HCT116 (cell line): Measurements from ENCODE around the gene FANK1. TPM values are rescaled to one million over a fixed set of nuclear protein-coding genes. Genes with fewer than 3 reads are reported as not detected.

ENCODE experiments used
- ATAC-seq: fragments of 200-7000 bp; cut with Tn5 transposase; 2 replicates; pipeline ENCODE4 v1.9.1; 2020; ENCODE audit warnings: mild to moderate bottlenecking, moderate library complexity
- BruUV-seq: library from RNA; stranded (reverse); fragments of 400-500 nt; replicated peaks from 2 replicates; lab custom pipeline; 2021; lab: Mats Ljungman, UMichigan
- CTCF ChIA-PET: fragments of 300-600 bp; sonication (Branson Sonifier 250); formaldehyde crosslinking; loops from one replicate; lab custom pipeline; 2021; ENCODE audit warnings: antibody characterized with exemption; lab: Charles Lee
- POLR2A ChIA-PET: fragments of 300-600, 350-600 bp; sonication (Branson Sonifier 250); formaldehyde crosslinking; loops from one replicate; lab custom pipeline; 2021; ENCODE audit warnings: antibody characterized with exemption; lab: Charles Lee
- RAD21 ChIA-PET, 2 experiments: fragments of 300-600 bp; sonication (Branson Sonifier 250); formaldehyde crosslinking; loops; one replicate each; lab custom pipeline; 2023; ENCODE audit warnings: low total read pairs in 2 of 2; ENCODE audit not compliant: uncharacterized antibody in 2 of 2, unreplicated experiment in 2 of 2, low non-redundant PET in 1 of 2; lab: Charles Lee
- DNase-seq: peaks from one replicate; pipeline ENCODE4 v3.0.0-alpha.2; 2010; ENCODE audit warnings: low read depth, low spot score
- H2AFZ ChIP-seq: fragments of 200-600 bp; shearing (Covaris generic), sonication (generic); 2 replicates; pipeline ENCODE4 v1.6.1; 2017; ENCODE audit warnings: low read depth, mixed run types, mixed read lengths, antibody characterized with exemption, low read length; ENCODE audit not compliant: poor library complexity, severe bottlenecking
- H3K27ac ChIP-seq: 2 replicates; pipeline ENCODE4 v1.5.1; 2012; ENCODE audit warnings: low read depth, low read length
- H3K27me3 ChIP-seq: fragments of 200-600 bp; sonication (generic); 2 replicates; pipeline ENCODE4 v1.6.1; 2016; ENCODE audit warnings: mixed run types, low read length, mixed read lengths; ENCODE audit not compliant: insufficient read depth
- H3K36me3 ChIP-seq, 2 experiments: fragments of 200-500 bp in 1 of 2; fragments of 200-600 bp in 1 of 2; sonication (Bioruptor generic) in 1 of 2; sonication (generic) in 1 of 2; 2 replicates each; pipeline versions ENCODE4 v1.5.1 to v1.6.1; 2014 to 2016; ENCODE audit warnings: low read length in 2 of 2, inconsistent platforms in 1 of 2, mixed read lengths in 1 of 2, mixed run types in 1 of 2; ENCODE audit not compliant: insufficient read depth in 2 of 2, control insufficient read depth in 1 of 2
- H3K4me1 ChIP-seq, 2 experiments: fragments of 200-600 bp in 1 of 2; sonication (generic) in 1 of 2; 2 replicates each; pipeline versions ENCODE4 v1.5.1 to v1.6.1; 2012 to 2017; ENCODE audit warnings: low read length in 2 of 2, inconsistent platforms in 1 of 2, mild to moderate bottlenecking in 1 of 2, mixed read lengths in 1 of 2, mixed run types in 1 of 2, moderate library complexity in 1 of 2; ENCODE audit not compliant: insufficient read depth in 2 of 2, control insufficient read depth in 1 of 2
- H3K4me2 ChIP-seq: fragments of 200-600 bp; sonication (generic); 2 replicates; pipeline ENCODE4 v1.6.1; 2017; ENCODE audit warnings: mixed run types, low read length, mixed read lengths
- H3K4me3 ChIP-seq, 2 experiments: fragments of 200-600 bp in 1 of 2; sonication (generic) in 1 of 2; replicated peaks in 1 of 2; 2 replicates each; pipeline ENCODE4 v1.5.1; 2011 to 2016; ENCODE audit warnings: low read length in 2 of 2, control low read depth in 1 of 2, low read depth in 1 of 2, mild to moderate bottlenecking in 1 of 2, mixed read lengths in 1 of 2, mixed run types in 1 of 2
- H3K79me2 ChIP-seq: fragments of 200-600 bp; sonication (generic); 2 replicates; pipeline ENCODE4 v1.6.1; 2017; ENCODE audit warnings: mild to moderate bottlenecking, mixed run types, low read length, moderate library complexity, mixed read lengths; ENCODE audit not compliant: insufficient read depth
- H3K9ac ChIP-seq: fragments of 200-600 bp; sonication (generic); 2 replicates; pipeline ENCODE4 v1.6.1; 2016; ENCODE audit warnings: low read length, mixed read lengths
- H3K9me2 ChIP-seq: fragments of 200-600 bp; sonication (generic), shearing (Covaris generic); 2 replicates; pipeline ENCODE4 v1.6.1; 2017; ENCODE audit warnings: mixed run types, mild to moderate bottlenecking, moderate library complexity; ENCODE audit not compliant: insufficient read depth
- H3K9me3 ChIP-seq, 2 experiments: fragments of 200-500 bp in 1 of 2; fragments of 200-600 bp in 1 of 2; sonication (Bioruptor generic) in 1 of 2; sonication (generic) in 1 of 2; 2 replicates each; pipeline ENCODE4 v1.6.1; 2014 to 2017; ENCODE audit warnings: low read length in 2 of 2, mixed read lengths in 2 of 2, inconsistent platforms in 1 of 2, low read depth in 1 of 2, mild to moderate bottlenecking in 1 of 2, mixed run types in 1 of 2, moderate library complexity in 1 of 2; ENCODE audit not compliant: control insufficient read depth in 1 of 2, insufficient read depth in 1 of 2
- H4K20me1 ChIP-seq: fragments of 200-600 bp; sonication (generic), shearing (Covaris generic); 2 replicates; pipeline ENCODE4 v1.6.1; 2017; ENCODE audit warnings: mixed run types, mild to moderate bottlenecking, moderate library complexity; ENCODE audit not compliant: insufficient read depth
- ATF3 ChIP-seq: IDR thresholded peaks from 2 replicates; pipeline ENCODE4 v1.6.1; 2012
- CBX3 ChIP-seq: IDR thresholded peaks from 2 replicates; pipeline ENCODE4 v1.6.1; 2012; ENCODE audit warnings: low read depth
- CTCF ChIP-seq, 3 experiments: fragments of 200-600 bp in 1 of 3; sonication (generic) in 1 of 3; IDR thresholded peaks in 2 of 3; conservative IDR thresholded peaks in 1 of 3; 2 replicates each; pipeline ENCODE4 v1.5.1; 2012 to 2017; ENCODE audit warnings: low read depth in 2 of 3, low read length in 2 of 3, antibody characterized with exemption in 1 of 3, borderline replicate concordance in 1 of 3, control low read depth in 1 of 3, mild to moderate bottlenecking in 1 of 3, mixed read lengths in 1 of 3, mixed run types in 1 of 3, moderate library complexity in 1 of 3; ENCODE audit not compliant: insufficient read depth in 1 of 3
- ELF1 ChIP-seq: IDR thresholded peaks from 2 replicates; pipeline ENCODE4 v1.6.1; 2012; ENCODE audit warnings: low read depth, borderline replicate concordance
- EZH2 ChIP-seq: fragments of 200-600 bp; sonication (generic); IDR thresholded peaks from 2 replicates; pipeline ENCODE4 v1.6.1; 2017; ENCODE audit warnings: antibody characterized with exemption, mixed run types
- EZH2phosphoT487 ChIP-seq: fragments of 200-600 bp; IDR thresholded peaks from 2 replicates; pipeline ENCODE4 v1.6.1; 2018; ENCODE audit warnings: antibody characterized with exemption, borderline replicate concordance
- FOSL1 ChIP-seq: IDR thresholded peaks from 2 replicates; pipeline ENCODE4 v1.6.1; 2012; ENCODE audit warnings: low read depth
- MAX ChIP-seq: IDR thresholded peaks from 2 replicates; pipeline ENCODE4 v1.6.1; 2012
- POLR2A ChIP-seq: IDR thresholded peaks from 2 replicates; pipeline ENCODE4 v1.7.0; 2011; ENCODE audit warnings: borderline replicate concordance; ENCODE audit not compliant: insufficient read depth, insufficient read length; ENCODE audit errors: extremely low read depth
- RAD21 ChIP-seq: IDR thresholded peaks from 2 replicates; pipeline ENCODE4 v1.6.1; 2012; ENCODE audit warnings: low read depth, mild to moderate bottlenecking
- SIN3A ChIP-seq: IDR thresholded peaks from 2 replicates; pipeline ENCODE4 v1.6.1; 2012; ENCODE audit warnings: low read depth
- SP1 ChIP-seq: IDR thresholded peaks from 2 replicates; pipeline ENCODE4 v1.6.1; 2012; ENCODE audit warnings: low read depth
- SRF ChIP-seq: IDR thresholded peaks from 2 replicates; pipeline ENCODE4 v1.6.1; 2012; ENCODE audit warnings: low read depth
- TCF7L2 ChIP-seq: IDR thresholded peaks from 2 replicates; pipeline ENCODE4 v1.7.0; 2011; ENCODE audit warnings: borderline replicate concordance, inconsistent platforms; ENCODE audit not compliant: insufficient read depth, insufficient read length; ENCODE audit errors: extremely low read depth
- YY1 ChIP-seq: IDR thresholded peaks from 2 replicates; pipeline ENCODE4 v1.6.1; 2011; ENCODE audit warnings: low read length, low read depth, moderate library complexity, mild to moderate bottlenecking; ENCODE audit not compliant: insufficient replicate concordance; ENCODE audit errors: extremely low read depth
- ZFX ChIP-seq: fragments of 450-650 bp; IDR thresholded peaks from 2 replicates; pipeline ENCODE4 v1.6.1; 2017
- ZNF274 ChIP-seq: fragments of 200-500 bp; sonication (Bioruptor generic); IDR thresholded peaks from 2 replicates; pipeline ENCODE4 v1.6.1; 2014; ENCODE audit warnings: mild to moderate bottlenecking, low read depth, low read length, inconsistent platforms
- intact Hi-C: fragments of 100-400 bp; cut with micrococcal nuclease; formaldehyde crosslinking; loops from 2 replicates; pipeline ENCODE4 v1.10.0; 2022
- total RNA-seq: library from RNA; stranded (reverse); gene quantifications from one replicate; pipeline ENCODE4 v1.2.1, GENCODE V29; 2021; ENCODE audit not compliant: unreplicated experiment
- TF ChIP-seq, protein P1 (sequence below): IDR thresholded peaks from 2 replicates; pipeline ENCODE4 v1.6.1; 2011; ENCODE audit warnings: mild to moderate bottlenecking, low read length, moderate library complexity; ENCODE audit not compliant: insufficient replicate concordance; ENCODE audit errors: extremely low read depth

FANK1 gene
- total RNA-seq, 1 experiment from 2014 or later = 5.4 TPM

- TF ChIP-seq CTCF (IDR thresholded peaks at IDR 0.05 in 2 of 3, conservative IDR thresholded peaks at IDR 0.05 in 1 of 3; ENCODE audit: borderline replicate concordance in 1 of 3, insufficient read depth in 1 of 3, low read depth in 2 of 3, low read length in 2 of 3) (peak; percentile 31 to 34 (median 33); a peak in 3 of 6 replicates), EZH2phosphoT487 (no peak), SP1 (no peak)
These were observed 65.4 kb downstream of the FANK1 start (continued) for GRCh38 chr10:125961743-125962142.

DNA sequence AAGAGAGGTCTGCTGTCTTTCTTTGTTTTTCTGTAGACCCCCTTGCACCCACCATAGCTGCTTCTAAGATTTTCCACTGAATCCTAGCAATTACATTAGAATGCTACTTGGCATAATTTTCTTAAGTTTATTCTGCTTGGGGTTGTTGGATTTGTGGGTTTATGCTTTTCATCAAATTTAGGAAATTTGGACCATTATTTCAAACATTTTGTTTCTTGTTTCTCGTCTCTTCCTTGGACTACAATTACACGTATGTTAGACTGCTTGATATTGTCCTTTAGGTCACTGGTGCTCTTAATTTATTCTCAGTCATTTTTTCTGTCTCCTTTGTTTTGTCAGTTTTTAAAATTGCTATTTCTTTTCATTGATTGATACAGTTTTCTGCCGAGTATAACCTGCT is 65.8 kb downstream of the FANK1 start:
- H3K79me2 ChIP-seq = no peaks in the 10 kb centered on the region
- H3K9me3 ChIP-seq = no peaks in the 10 kb centered on the region
- no peak overlapping the region for H3K9ac ChIP-seq
- no peaks in the 10 kb centered on the region for H3K4me1 ChIP-seq
- no peak overlapping the region for H3K4me3 ChIP-seq
- H3K27ac ChIP-seq = no peak overlapping the region
- no peaks in the 10 kb centered on the region for H3K36me3 ChIP-seq
- no peaks in the 10 kb centered on the region for H3K9me2 ChIP-seq
- no peak for ATAC-seq
- intact Hi-C loops = no loop called here
- ChIA-PET POLR2A (no interaction called here), RAD21 (no interaction called here), CTCF (interaction anchor here (1.1 to 1.6 kb wide), 5 partner anchors 9 to 115 kb away, joined by 3 to 11 read pairs (median 4); no protein-coding TSS in a partner anchor)
- DNase-seq = no peak
- BruUV-seq = no TSS peak
- H4K20me1 ChIP-seq = no peaks in the 10 kb centered on the region
- no peaks in the 10 kb centered on the region for H3K27me3 ChIP-seq
- no peak overlapping the region for H2AFZ ChIP-seq
- H3K4me2 ChIP-seq = no peak overlapping the region
- TF ChIP-seq SRF (no peak), YY1 (no peak), SP1 (no peak), EZH2 (no peak), RAD21 (no peak), ZFX (no peak), FOSL1 (no peak), CBX3 (no peak), ELF1 (no peak), MAX (no peak), TCF7L2 (no peak), ZNF274 (no peak), ATF3 (no peak), SIN3A (no peak), CTCF (IDR thresholded peaks at IDR 0.05 in 2 of 3, conservative IDR thresholded peaks at IDR 0.05 in 1 of 3; ENCODE audit: borderline replicate concordance in 1 of 3, insufficient read depth in 1 of 3, low read depth in 2 of 3, low read length in 2 of 3) (no peak), POLR2A (no peak)
- TF ChIP-seq, protein P1, sequence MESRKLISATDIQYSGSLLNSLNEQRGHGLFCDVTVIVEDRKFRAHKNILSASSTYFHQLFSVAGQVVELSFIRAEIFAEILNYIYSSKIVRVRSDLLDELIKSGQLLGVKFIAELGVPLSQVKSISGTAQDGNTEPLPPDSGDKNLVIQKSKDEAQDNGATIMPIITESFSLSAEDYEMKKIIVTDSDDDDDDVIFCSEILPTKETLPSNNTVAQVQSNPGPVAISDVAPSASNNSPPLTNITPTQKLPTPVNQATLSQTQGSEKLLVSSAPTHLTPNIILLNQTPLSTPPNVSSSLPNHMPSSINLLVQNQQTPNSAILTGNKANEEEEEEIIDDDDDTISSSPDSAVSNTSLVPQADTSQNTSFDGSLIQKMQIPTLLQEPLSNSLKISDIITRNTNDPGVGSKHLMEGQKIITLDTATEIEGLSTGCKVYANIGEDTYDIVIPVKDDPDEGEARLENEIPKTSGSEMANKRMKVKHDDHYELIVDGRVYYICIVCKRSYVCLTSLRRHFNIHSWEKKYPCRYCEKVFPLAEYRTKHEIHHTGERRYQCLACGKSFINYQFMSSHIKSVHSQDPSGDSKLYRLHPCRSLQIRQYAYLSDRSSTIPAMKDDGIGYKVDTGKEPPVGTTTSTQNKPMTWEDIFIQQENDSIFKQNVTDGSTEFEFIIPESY = no peak
